ENCODE results near the gene LRRC75A.
"Not testable (repeated sequence)": the region's sequence is repeated elsewhere in the genome, so short reads cannot be mapped to it uniquely, and the experiment has no call there.

LRRC75A gene

GRCh38 chr17:16470265-16470664 lies 21.7 kb downstream of the LRRC75A start:
- no peak for DNase-seq

- no peak for DNase-seq
Measured at GRCh38 chr17:16468428-16468992, 23.5 kb downstream of the LRRC75A start.

GRCh38 chr17:16467886-16468285 lies 24.1 kb downstream of the LRRC75A start:
- no peak for DNase-seq

- no peak for DNase-seq
Measured at GRCh38 chr17:16467044-16467443, 24.9 kb downstream of the LRRC75A start.

GRCh38 chr17:16466407-16466806 lies 25.6 kb downstream of the LRRC75A start:
- DNase-seq = no peak

GRCh38 chr17:16465861-16466338 lies 26.1 kb downstream of the LRRC75A start:
- DNase-seq = no peak

- no peak for DNase-seq
Measured at GRCh38 chr17:16465052-16465312, 27.0 kb downstream of the LRRC75A start.

GRCh38 chr17:16464303-16465051 lies 27.5 kb downstream of the LRRC75A start:
- DNase-seq = no peak

GRCh38 chr17:16463358-16464302 lies 28.4 kb downstream of the LRRC75A start:
- no peak for DNase-seq

GRCh38 chr17:16462070-16462864 lies 29.7 kb downstream of the LRRC75A start:
- no peak for DNase-seq

GRCh38 chr17:16461606-16461866 lies 30.5 kb downstream of the LRRC75A start:
- DNase-seq = no peak

GRCh38 chr17:16460796-16461605 lies 31.0 kb downstream of the LRRC75A start:
- DNase-seq = no peak

- DNase-seq = no peak
Measured at GRCh38 chr17:16459855-16460550, 32.0 kb downstream of the LRRC75A start.

- DNase-seq = no peak
Measured at GRCh38 chr17:16459271-16459670, 32.7 kb downstream of the LRRC75A start.

GRCh38 chr17:16456742-16457316 lies 35.2 kb downstream of the LRRC75A start:
- no peak for DNase-seq

- DNase-seq = no peak
Measured at GRCh38 chr17:16455997-16456741, 35.8 kb downstream of the LRRC75A start.

- no peak for DNase-seq
Measured at GRCh38 chr17:16453493-16453851, 38.5 kb downstream of the LRRC75A start.

GRCh38 chr17:16452268-16452667 lies 39.7 kb downstream of the LRRC75A start:
- not testable (repeated sequence) for DNase-seq

- DNase-seq = no peak
Measured at GRCh38 chr17:16450028-16450427, 42.0 kb downstream of the LRRC75A start.

GRCh38 chr17:16449121-16449570 lies 42.8 kb downstream of the LRRC75A start:
- DNase-seq = no peak
